Lower lobe of right lung (tissue), 2 donors: ENCODE measurements around the gene KRT1. TPM values are rescaled to one million over a fixed set of nuclear protein-coding genes. Genes with fewer than 3 reads are reported as not detected.

Source experiments
- ATAC-seq, 2 donors: fragments of 200-7000 bp; cut with Tn5 transposase; one replicate each; pipeline ENCODE4 v1.9.1; 2020 to 2022; ENCODE audit warnings: mild to moderate bottlenecking in 2 of 2, moderate library complexity in 2 of 2
- DNase-seq: peaks from one replicate; pipeline ENCODE4 v3.0.0-alpha.2; 2020
- H3K27ac ChIP-seq: fragments of 200-600 bp; one replicate; pipeline ENCODE4 v1.8.0; 2022
- H3K27me3 ChIP-seq: fragments of 200-600 bp; one replicate; pipeline ENCODE4 v1.8.0; 2022; ENCODE audit warnings: low read depth
- H3K36me3 ChIP-seq: fragments of 200-600 bp; one replicate; pipeline ENCODE4 v1.8.0; 2022; ENCODE audit warnings: mild to moderate bottlenecking
- H3K4me1 ChIP-seq: fragments of 200-600 bp; one replicate; pipeline ENCODE4 v1.8.0; 2022
- H3K4me3 ChIP-seq: fragments of 200-600 bp; one replicate; pipeline ENCODE4 v1.8.0; 2022; ENCODE audit warnings: mild to moderate bottlenecking
- H3K9me3 ChIP-seq: fragments of 200-600 bp; one replicate; pipeline ENCODE4 v1.8.0; 2022
- intact Hi-C: fragments of 100-400 bp; cut with DNase I; formaldehyde crosslinking; loops from one replicate; pipeline ENCODE4 v1.11.0; 2022
- total RNA-seq: library from RNA; stranded (reverse); fragmentation: NEBNext Ultra II Directional; extraction: Animal tissue kit (Norgen Biotek cat#: 25700); gene quantifications from one replicate; pipeline ENCODE4 v1.2.1, GENCODE V29; 2021
- TF ChIP-seq, protein P1 (sequence below): fragments of 200-600 bp; IDR thresholded peaks from one replicate; pipeline ENCODE4 v1.8.0; 2022; ENCODE audit warnings: antibody characterized with exemption, mild to moderate bottlenecking
- donor health status: DM: no; HTN: yes; CAD: no; lungs with severe emphysema.

The KRT1 gene
- total RNA-seq, 1 donor from 2014 or later: 1.3 TPM

DNA sequence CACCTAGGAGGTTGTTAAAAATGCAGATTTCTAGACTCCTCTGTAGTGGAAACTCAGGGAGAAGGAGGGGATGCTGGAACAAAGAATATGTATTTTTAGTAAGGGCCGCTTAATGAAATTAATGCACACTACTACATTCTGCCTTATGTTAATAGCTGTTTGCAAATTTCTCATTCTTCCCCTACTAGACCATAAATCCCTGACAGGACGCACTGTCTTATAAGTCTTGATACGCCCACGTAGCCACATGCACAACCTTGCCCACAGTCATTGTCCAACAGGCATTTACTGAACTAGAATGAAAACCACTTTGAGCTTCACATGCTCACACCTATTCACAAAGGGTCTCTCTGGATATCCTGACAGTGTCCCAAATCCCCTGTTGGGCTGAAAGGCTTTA lies 38.7 kb downstream of the KRT1 start:
- H3K9me3 ChIP-seq: no peaks in the 10 kb centered on the region
- H3K27ac ChIP-seq: no peak overlapping the region
- no peak overlapping the region for H3K4me3 ChIP-seq
- H3K4me1 ChIP-seq: no peaks in the 10 kb centered on the region
- H3K27me3 ChIP-seq: peaks cover 8% of the 10 kb centered on the region
- ATAC-seq (no peak), DNase-seq (no peak)
- no peaks in the 10 kb centered on the region for H3K36me3 ChIP-seq
- TF ChIP-seq, protein P1, sequence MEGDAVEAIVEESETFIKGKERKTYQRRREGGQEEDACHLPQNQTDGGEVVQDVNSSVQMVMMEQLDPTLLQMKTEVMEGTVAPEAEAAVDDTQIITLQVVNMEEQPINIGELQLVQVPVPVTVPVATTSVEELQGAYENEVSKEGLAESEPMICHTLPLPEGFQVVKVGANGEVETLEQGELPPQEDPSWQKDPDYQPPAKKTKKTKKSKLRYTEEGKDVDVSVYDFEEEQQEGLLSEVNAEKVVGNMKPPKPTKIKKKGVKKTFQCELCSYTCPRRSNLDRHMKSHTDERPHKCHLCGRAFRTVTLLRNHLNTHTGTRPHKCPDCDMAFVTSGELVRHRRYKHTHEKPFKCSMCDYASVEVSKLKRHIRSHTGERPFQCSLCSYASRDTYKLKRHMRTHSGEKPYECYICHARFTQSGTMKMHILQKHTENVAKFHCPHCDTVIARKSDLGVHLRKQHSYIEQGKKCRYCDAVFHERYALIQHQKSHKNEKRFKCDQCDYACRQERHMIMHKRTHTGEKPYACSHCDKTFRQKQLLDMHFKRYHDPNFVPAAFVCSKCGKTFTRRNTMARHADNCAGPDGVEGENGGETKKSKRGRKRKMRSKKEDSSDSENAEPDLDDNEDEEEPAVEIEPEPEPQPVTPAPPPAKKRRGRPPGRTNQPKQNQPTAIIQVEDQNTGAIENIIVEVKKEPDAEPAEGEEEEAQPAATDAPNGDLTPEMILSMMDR: no peak
- intact Hi-C loops: no loop called here

DNA sequence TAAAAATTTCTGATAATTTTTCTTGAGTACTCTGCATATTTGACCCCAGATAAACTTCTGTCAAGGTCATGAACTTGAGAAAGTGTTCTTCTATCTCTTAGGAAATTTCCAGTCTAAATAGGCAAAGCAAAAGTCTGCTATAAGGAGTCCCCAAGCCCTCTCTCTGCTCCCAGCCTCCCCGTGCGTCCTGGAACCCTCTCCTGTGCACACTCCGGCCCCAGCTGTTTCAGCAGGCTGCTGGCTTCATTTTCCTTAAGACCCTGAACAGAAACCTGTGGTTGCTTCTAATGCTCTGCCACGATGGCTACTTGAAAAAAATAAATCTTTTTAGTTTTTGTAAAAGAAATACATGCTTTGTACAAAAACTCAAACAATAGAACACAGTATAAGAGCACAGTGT lies 42.9 kb downstream of the KRT1 start:
- DNase-seq (no peak), ATAC-seq (no peak)
- no peaks in the 10 kb centered on the region for H3K4me1 ChIP-seq
- no peak overlapping the region for H3K4me3 ChIP-seq
- H3K36me3 ChIP-seq: no peaks in the 10 kb centered on the region
- intact Hi-C loops: no loop called here
- H3K27me3 ChIP-seq: peaks cover 1% of the 10 kb centered on the region
- no peaks in the 10 kb centered on the region for H3K9me3 ChIP-seq
- H3K27ac ChIP-seq: no peak overlapping the region
- TF ChIP-seq, protein P1: no peak

DNA sequence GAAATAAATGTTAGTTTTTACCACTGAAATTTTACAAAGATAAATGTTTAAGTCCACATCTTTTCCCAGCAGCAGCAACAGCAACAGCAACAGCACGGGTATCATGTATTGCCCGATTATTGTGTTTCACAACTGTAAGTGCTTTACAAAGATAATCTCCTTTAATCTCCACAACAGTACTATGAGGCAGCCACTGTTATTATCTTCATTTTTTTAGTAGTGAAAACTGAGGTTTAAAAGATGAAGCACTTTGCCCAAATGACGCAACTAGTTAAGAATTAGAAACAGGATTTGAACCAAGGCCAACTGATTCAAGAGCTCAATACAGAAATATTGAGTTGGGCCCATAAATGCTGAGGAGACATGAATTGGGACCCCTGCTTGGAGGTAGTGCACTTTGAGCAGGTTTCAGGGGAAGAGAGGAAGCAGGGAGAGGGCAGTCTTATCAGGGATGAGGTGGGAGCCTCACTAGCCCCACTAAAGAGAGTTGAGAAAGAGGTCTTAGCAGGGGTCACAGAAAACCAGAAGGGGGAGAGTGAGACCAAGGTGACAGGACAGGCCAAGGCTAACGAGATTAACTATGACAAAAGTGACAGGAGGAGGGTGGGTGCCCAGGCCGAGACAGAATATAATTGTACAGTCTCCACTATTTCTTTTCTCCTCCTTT lies 43.5 kb downstream of the KRT1 start:
- DNase-seq (no peak), ATAC-seq (no peak)
- H3K27ac ChIP-seq: no peak overlapping the region
- H3K4me3 ChIP-seq: no peak overlapping the region
- H3K27me3 ChIP-seq: no peaks in the 10 kb centered on the region
- intact Hi-C loops: no loop called here
- H3K9me3 ChIP-seq: no peaks in the 10 kb centered on the region
- no peaks in the 10 kb centered on the region for H3K4me1 ChIP-seq
- no peaks in the 10 kb centered on the region for H3K36me3 ChIP-seq
- TF ChIP-seq, protein P1: no peak

DNA sequence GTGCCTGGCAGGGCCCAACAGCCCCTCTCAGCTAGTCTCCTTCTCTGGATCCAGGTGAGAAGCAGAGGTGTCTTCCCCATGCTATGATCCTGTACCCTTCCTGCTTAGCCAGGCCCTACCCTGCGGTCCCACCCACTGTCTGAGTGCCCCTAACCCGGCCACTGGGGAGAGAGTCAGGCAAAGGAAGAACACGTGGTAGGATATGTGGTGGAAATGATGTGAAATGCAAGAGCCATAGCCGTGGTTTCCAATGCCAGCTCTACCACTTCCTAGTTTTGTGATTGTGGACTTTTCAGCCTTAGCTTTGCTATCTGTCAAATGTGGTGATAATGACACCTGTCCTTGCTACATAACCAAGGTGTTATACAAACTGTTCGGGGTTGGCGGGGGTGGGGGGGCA lies 44.0 kb downstream of the KRT1 start:
- H3K4me3 ChIP-seq: no peak overlapping the region
- no peak overlapping the region for H3K27ac ChIP-seq
- TF ChIP-seq, protein P1: no peak
- no peaks in the 10 kb centered on the region for H3K4me1 ChIP-seq
- intact Hi-C loops: no loop called here
- ATAC-seq (no peak), DNase-seq (no peak)
- H3K9me3 ChIP-seq: no peaks in the 10 kb centered on the region
- H3K27me3 ChIP-seq: no peaks in the 10 kb centered on the region
- H3K36me3 ChIP-seq: no peaks in the 10 kb centered on the region

DNA sequence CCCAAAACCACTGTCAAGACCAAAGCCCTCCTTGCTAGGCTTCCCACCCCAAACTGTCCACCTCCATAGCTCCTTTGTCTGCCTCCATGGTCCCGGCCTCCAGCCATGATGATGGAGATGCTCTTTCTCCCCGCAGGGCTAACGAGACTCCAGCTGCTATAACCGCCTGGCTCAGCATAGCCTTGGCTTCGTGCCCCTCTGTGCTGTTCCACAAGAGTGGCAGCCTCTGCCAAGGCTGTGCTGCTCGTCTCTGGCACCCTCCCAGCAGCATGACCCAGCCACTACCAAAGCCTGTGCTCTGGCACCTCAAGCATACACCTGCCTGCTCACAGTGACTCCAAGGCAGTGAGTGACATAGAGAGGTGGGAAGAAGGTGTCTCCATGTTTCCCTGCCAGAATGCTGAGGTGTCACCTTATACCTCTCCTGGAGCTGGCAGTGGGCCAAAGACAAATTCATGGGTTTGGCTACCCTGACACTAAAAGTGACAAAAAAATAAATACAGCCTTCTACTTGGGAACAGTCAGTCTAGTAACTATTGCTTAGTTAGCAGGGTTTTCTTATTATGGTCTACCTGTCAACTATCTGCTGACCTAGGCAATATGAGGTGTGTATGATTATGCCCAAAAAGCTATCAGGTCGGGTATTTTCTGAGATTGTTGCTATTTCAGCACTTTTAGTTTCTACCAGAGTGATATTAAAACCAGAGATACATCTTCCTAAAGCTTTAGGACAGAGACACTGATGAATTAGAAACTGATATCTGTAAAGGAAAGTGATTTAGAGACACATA lies 45.7 kb downstream of the KRT1 start:
- TF ChIP-seq, protein P1: no peak
- DNase-seq: no peak
- Histone ChIP-seq H3K27ac (no peak overlapping the region), H3K27me3 (peaks cover 4% of the 10 kb centered on the region), H3K4me1 (no peaks in the 10 kb centered on the region), H3K4me3 (no peak overlapping the region), H3K36me3 (no peaks in the 10 kb centered on the region), H3K9me3 (no peaks in the 10 kb centered on the region)
- intact Hi-C loops: no loop called here
- ATAC-seq: no peak
